ENCODE data around the gene GATAD2A.

- TF ChIP-seq CTCF (IDR thresholded peaks at IDR 0.05) (no peak), POLR2AphosphoS5 (IDR thresholded peaks at IDR 0.05) (no peak), POLR2A (IDR thresholded peaks at IDR 0.05) (no peak), EP300 (IDR thresholded peaks at IDR 0.05; ENCODE audit: low read depth) (no peak)
Observed at GRCh38 chr19:19459707-19460251, 54.3 kb downstream of the GATAD2A start.

Data from transverse colon (tissue), 4 donors.